ENCODE measurements around the gene SLC22A2. TPM values are rescaled to one million over a fixed set of nuclear protein-coding genes. Genes with fewer than 3 reads are reported as not detected.

The SLC22A2 gene
- total and polyA plus RNA-seq, 2 of the 13 experiments (the other 11 are each of a cell fraction or from before 2014, with no cell fraction given), result not detected

- Histone ChIP-seq H4K20me1 (ENCODE audit: insufficient read depth, low read length) (no peaks in the 10 kb centered on the region), H3K9ac (ENCODE audit: insufficient read depth, low read depth, low read length) (no peak overlapping the region), H3K36me3 (replicated peaks in 1 of 2; ENCODE audit: control insufficient read depth in 1 of 2, insufficient read depth in 2 of 2, low read length in 2 of 2) (no peaks in the 10 kb centered on the region), H3K4me1 (ENCODE audit: insufficient read depth, low read length) (no peaks in the 10 kb centered on the region), H3K27ac (ENCODE audit: extremely low read length, insufficient read depth, low read length) (no peak overlapping the region), H3K9me3 (ENCODE audit: low read length) (no peaks in the 10 kb centered on the region), H3K4me3 (replicated peaks in 1 of 3; ENCODE audit: insufficient read depth in 1 of 3, low read depth in 2 of 3, low read length in 3 of 3) (no peak overlapping the region), H3K79me2 (ENCODE audit: insufficient read depth, low read length) (no peaks in the 10 kb centered on the region), H2AFZ (ENCODE audit: low read length) (no peak overlapping the region), H3K4me2 (ENCODE audit: low read depth, low read length) (no peak overlapping the region), H3K27me3 (ENCODE audit: control insufficient read depth in 1 of 2, insufficient read depth in 2 of 2, low read length in 2 of 2) (no peaks in the 10 kb centered on the region)
- TF ChIP-seq SRF (IDR thresholded peaks at IDR 0.05; ENCODE audit: low read depth, low read length) (0 out of 2 replicates have a peak, but pooled peaks have one; percentile 6), ZNF749 (CRISPR knock-in tag; IDR thresholded peaks at IDR 0.05; ENCODE audit: borderline replicate concordance) (no peak)
- BruUV-seq (replicated peaks), result no TSS peak
- ATAC-seq (no peak), DNase-seq (ENCODE audit: low spot score) (no peak), FAIRE-seq (no peak)
- in situ Hi-C loops (cut with HindIII; ENCODE audit: extremely low pct_ligation_motif_present, low pct_unique_long_range_greater_than_20kb), result no loop called here
- CTCF ChIA-PET (ENCODE audit: low intra/inter-chr PET ratio, low total read pairs), result no interaction called here
- POLR2A ChIA-PET, result no interaction called here
- intact Hi-C loops (cut with micrococcal nuclease; ENCODE audit: unreplicated experiment), result no loop called here
- WGBS (ENCODE audit: low lambda C conversion rate), result 23% methylated on average over 1 of the region's 1 CpG
Observed at GRCh38 chr6:160227769-160228161, 30.9 kb downstream of the SLC22A2 start.

- Histone ChIP-seq H3K4me2 (ENCODE audit: low read depth, low read length) (no peak overlapping the region), H3K27ac (ENCODE audit: extremely low read length, insufficient read depth, low read length) (no peak overlapping the region), H3K4me1 (ENCODE audit: insufficient read depth, low read length) (no peaks in the 10 kb centered on the region), H3K9ac (ENCODE audit: insufficient read depth, low read depth, low read length) (no peak overlapping the region), H2AFZ (ENCODE audit: low read length) (no peak overlapping the region), H3K9me3 (ENCODE audit: low read length) (no peaks in the 10 kb centered on the region), H3K27me3 (ENCODE audit: control insufficient read depth in 1 of 2, insufficient read depth in 2 of 2, low read length in 2 of 2) (no peaks in the 10 kb centered on the region), H3K79me2 (ENCODE audit: insufficient read depth, low read length) (no peaks in the 10 kb centered on the region), H4K20me1 (ENCODE audit: insufficient read depth, low read length) (no peaks in the 10 kb centered on the region), H3K36me3 (replicated peaks in 1 of 2; ENCODE audit: control insufficient read depth in 1 of 2, insufficient read depth in 2 of 2, low read length in 2 of 2) (no peaks in the 10 kb centered on the region), H3K4me3 (replicated peaks in 1 of 3; ENCODE audit: insufficient read depth in 1 of 3, low read depth in 2 of 3, low read length in 3 of 3) (no peak overlapping the region)
- DNase-seq (ENCODE audit: low spot score), result no peak
- ATAC-seq, result no peak
- POLR2A ChIA-PET, result no interaction called here
- intact Hi-C loops (cut with micrococcal nuclease; ENCODE audit: unreplicated experiment) (no loop called here), in situ Hi-C loops (cut with HindIII; ENCODE audit: extremely low pct_ligation_motif_present, low pct_unique_long_range_greater_than_20kb) (no loop called here)
- 17% methylated on average over 4 of the region's 4 CpGs for WGBS (ENCODE audit: low lambda C conversion rate)
- CTCF ChIA-PET (ENCODE audit: low intra/inter-chr PET ratio, low total read pairs), result no interaction called here
- FAIRE-seq, result no peak
- no TSS peak for BruUV-seq (replicated peaks)
- TF ChIP-seq ZNF644 (CRISPR knock-in tag; IDR thresholded peaks at IDR 0.05; ENCODE audit: low read depth) (no peak), ZFP91 (CRISPR knock-in tag; IDR thresholded peaks at IDR 0.05; ENCODE audit: borderline replicate concordance) (no peak), TFE3 (CRISPR knock-in tag; IDR thresholded peaks at IDR 0.05) (no peak), PREB (CRISPR knock-in tag; IDR thresholded peaks at IDR 0.05) (no peak), HIVEP1 (CRISPR knock-in tag; IDR thresholded peaks at IDR 0.05) (no peak), ZNF317 (CRISPR knock-in tag; IDR thresholded peaks at IDR 0.05) (no peak), ATRX (CRISPR knock-in tag; IDR thresholded peaks at IDR 0.05; ENCODE audit: borderline replicate concordance) (no peak), ZNF143 (CRISPR knock-in tag; IDR thresholded peaks at IDR 0.05) (no peak), RBFOX2 (IDR thresholded peaks at IDR 0.05; ENCODE audit: low read depth, low read length) (no peak), NR2F6 (IDR thresholded peaks at IDR 0.05) (no peak), NR2F6 (CRISPR knock-in tag; IDR thresholded peaks at IDR 0.05) (no peak)
Observed at GRCh38 chr6:160227038-160227768, 31.4 kb downstream of the SLC22A2 start.

Data from HepG2 (cell line).